Smooth muscle cell (in vitro differentiated cells): ENCODE measurements around the gene ADAMTSL5. TPM values are rescaled to one million over a fixed set of nuclear protein-coding genes. Genes with fewer than 3 reads are reported as not detected.

Experiments used
- DNase-seq: peaks from one replicate; lab custom pipeline; 2025; ENCODE audit not compliant: unreplicated experiment; lab: John Stamatoyannopoulos, UW
- H2AFZ ChIP-seq: fragments of 200-600 bp; sonication (generic); 2 replicates; pipeline ENCODE4 v1.6.0; 2016; ENCODE audit warnings: antibody characterized with exemption, low read depth, mild to moderate bottlenecking
- H3F3A ChIP-seq: fragments of 200-600 bp; sonication (generic); 2 replicates; pipeline ENCODE4 v1.6.0; 2017; ENCODE audit warnings: antibody characterized with exemption, low read depth
- H3K27ac ChIP-seq: fragments of 200-600 bp; sonication (generic); 2 replicates; pipeline ENCODE4 v1.5.1; 2016; ENCODE audit warnings: low read depth, mild to moderate bottlenecking
- H3K27me3 ChIP-seq: fragments of 200-600 bp; sonication (generic); 2 replicates; pipeline ENCODE4 v1.6.1; 2016; ENCODE audit warnings: low read depth, mild to moderate bottlenecking
- H3K36me3 ChIP-seq: fragments of 200-600 bp; sonication (generic); 2 replicates; pipeline ENCODE4 v1.5.1; 2016; ENCODE audit warnings: low read depth
- H3K4me1 ChIP-seq: fragments of 200-600 bp; sonication (generic); 2 replicates; pipeline ENCODE4 v1.5.1; 2016; ENCODE audit warnings: low read depth
- H3K4me2 ChIP-seq: fragments of 200-600 bp; sonication (generic); 2 replicates; pipeline ENCODE4 v1.6.0; 2016; ENCODE audit warnings: mild to moderate bottlenecking
- H3K4me3 ChIP-seq: fragments of 200-600 bp; sonication (generic); 2 replicates; pipeline ENCODE4 v1.5.1; 2016; ENCODE audit warnings: mild to moderate bottlenecking
- H3K79me2 ChIP-seq: fragments of 200-600 bp; sonication (generic); 2 replicates; pipeline ENCODE4 v1.6.0; 2016; ENCODE audit warnings: low read depth, mild to moderate bottlenecking
- H3K9ac ChIP-seq: fragments of 200-600 bp; sonication (generic); 2 replicates; pipeline ENCODE4 v1.6.0; 2016; ENCODE audit warnings: low read depth
- H3K9me3 ChIP-seq: fragments of 200-600 bp; sonication (generic); replicated peaks from 2 replicates; pipeline ENCODE4 v1.5.1; 2016; ENCODE audit warnings: low read depth
- H4K20me1 ChIP-seq: fragments of 200-600 bp; sonication (generic); 2 replicates; pipeline ENCODE4 v1.6.0; 2016; ENCODE audit warnings: low read depth
- WGBS: methylation state at CpG from one replicate; pipeline ENCODE4 v1.1.7; 2016; ENCODE audit warnings: low lambda C conversion rate; 5-methylcytosine and 5-hydroxymethylcytosine counted together
- polyA plus RNA-seq: library from polyadenylated mRNA; unstranded; fragments of >200 nt; fragmentation: Nextera tagmentation; extraction: Ambion mirVana; gene quantifications from 2 replicates; pipeline ENCODE4 v1.2.1, GENCODE V29; 2016
- total RNA-seq: library from RNA; depleted of rRNA; stranded (reverse); fragments of >200 nt; gene quantifications from 2 replicates; pipeline ENCODE4 v1.2.3, GENCODE V29; 2014
- TF ChIP-seq, protein P1 (sequence below): fragments of 200-600 bp; sonication (generic); IDR thresholded peaks from 2 replicates; pipeline ENCODE4 v1.5.1; 2017; ENCODE audit warnings: borderline replicate concordance, mild to moderate bottlenecking, antibody characterized with exemption; ENCODE audit not compliant: insufficient read depth, poor library complexity, severe bottlenecking

The ADAMTSL5 gene
- total and polyA plus RNA-seq, 2 experiments from 2014 or later = 16.4 to 24.3 TPM

- H3K36me3 ChIP-seq = no peaks in the 10 kb centered on the region
- H3K79me2 ChIP-seq = no peaks in the 10 kb centered on the region
- no peak overlapping the region for H3K4me2 ChIP-seq
- H3F3A ChIP-seq = no peaks in the 10 kb centered on the region
- no peaks in the 10 kb centered on the region for H3K9me3 ChIP-seq
- TF ChIP-seq, protein P1, sequence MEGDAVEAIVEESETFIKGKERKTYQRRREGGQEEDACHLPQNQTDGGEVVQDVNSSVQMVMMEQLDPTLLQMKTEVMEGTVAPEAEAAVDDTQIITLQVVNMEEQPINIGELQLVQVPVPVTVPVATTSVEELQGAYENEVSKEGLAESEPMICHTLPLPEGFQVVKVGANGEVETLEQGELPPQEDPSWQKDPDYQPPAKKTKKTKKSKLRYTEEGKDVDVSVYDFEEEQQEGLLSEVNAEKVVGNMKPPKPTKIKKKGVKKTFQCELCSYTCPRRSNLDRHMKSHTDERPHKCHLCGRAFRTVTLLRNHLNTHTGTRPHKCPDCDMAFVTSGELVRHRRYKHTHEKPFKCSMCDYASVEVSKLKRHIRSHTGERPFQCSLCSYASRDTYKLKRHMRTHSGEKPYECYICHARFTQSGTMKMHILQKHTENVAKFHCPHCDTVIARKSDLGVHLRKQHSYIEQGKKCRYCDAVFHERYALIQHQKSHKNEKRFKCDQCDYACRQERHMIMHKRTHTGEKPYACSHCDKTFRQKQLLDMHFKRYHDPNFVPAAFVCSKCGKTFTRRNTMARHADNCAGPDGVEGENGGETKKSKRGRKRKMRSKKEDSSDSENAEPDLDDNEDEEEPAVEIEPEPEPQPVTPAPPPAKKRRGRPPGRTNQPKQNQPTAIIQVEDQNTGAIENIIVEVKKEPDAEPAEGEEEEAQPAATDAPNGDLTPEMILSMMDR = no peak
- no peak overlapping the region for H3K9ac ChIP-seq
- H3K4me1 ChIP-seq = no peaks in the 10 kb centered on the region
- no peak overlapping the region for H3K4me3 ChIP-seq
- H2AFZ ChIP-seq = no peak overlapping the region
- WGBS = 94% methylated on average over 16 of the region's 18 CpGs
- H3K27me3 ChIP-seq = peaks cover 36% of the 10 kb centered on the region
- no peak overlapping the region for H3K27ac ChIP-seq
- DNase-seq = no peak
- H4K20me1 ChIP-seq = no peaks in the 10 kb centered on the region
Observed at GRCh38 chr19:1526979-1527649, 14.3 kb upstream of the ADAMTSL5 start.

DNA sequence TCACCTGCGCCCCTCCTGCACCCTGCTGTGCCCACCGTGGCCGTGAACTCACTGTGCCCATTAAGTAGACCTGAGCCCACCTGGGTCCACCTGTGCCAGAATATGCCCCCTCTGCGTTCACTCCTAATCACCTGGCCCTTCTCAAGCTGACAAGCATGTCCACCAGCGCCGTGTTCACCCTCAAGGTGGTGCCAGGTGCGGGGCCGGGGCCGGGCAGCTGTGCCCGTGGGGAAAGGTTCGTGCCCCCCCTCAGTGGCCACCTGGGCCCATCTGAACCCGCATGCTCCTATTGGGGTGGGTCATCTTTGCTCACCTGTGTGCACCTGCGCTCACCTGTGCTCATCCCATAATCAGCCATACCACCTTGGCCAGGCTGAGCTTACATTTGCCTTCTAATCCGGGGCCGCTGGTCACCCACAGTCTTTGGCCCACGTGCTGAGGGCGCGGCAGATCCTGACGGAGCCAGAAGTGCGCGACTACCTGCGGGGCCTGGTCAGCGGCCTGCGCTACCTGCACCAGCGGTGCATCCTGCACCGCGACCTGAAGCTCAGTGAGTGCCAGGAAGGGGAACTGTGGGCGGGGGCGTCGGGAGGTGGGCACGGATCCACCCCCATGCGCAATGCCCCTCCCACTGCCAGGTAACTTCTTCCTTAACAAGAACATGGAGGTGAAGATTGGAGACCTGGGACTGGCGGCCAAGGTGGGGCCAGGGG lies 13.4 kb upstream of the ADAMTSL5 start:
- H3K79me2 ChIP-seq = no peaks in the 10 kb centered on the region
- DNase-seq = no peak
- no peaks in the 10 kb centered on the region for H3F3A ChIP-seq
- H3K27me3 ChIP-seq = peaks cover 36% of the 10 kb centered on the region
- H3K4me1 ChIP-seq = no peaks in the 10 kb centered on the region
- H3K9me3 ChIP-seq = no peaks in the 10 kb centered on the region
- H2AFZ ChIP-seq = no peak overlapping the region
- no peak overlapping the region for H3K9ac ChIP-seq
- H3K4me3 ChIP-seq = no peak overlapping the region
- no peaks in the 10 kb centered on the region for H4K20me1 ChIP-seq
- no peak overlapping the region for H3K27ac ChIP-seq
- WGBS = 89% methylated on average over 32 of the region's 33 CpGs
- H3K36me3 ChIP-seq = no peaks in the 10 kb centered on the region
- no peak overlapping the region for H3K4me2 ChIP-seq
- TF ChIP-seq, protein P1 = no peak

DNA sequence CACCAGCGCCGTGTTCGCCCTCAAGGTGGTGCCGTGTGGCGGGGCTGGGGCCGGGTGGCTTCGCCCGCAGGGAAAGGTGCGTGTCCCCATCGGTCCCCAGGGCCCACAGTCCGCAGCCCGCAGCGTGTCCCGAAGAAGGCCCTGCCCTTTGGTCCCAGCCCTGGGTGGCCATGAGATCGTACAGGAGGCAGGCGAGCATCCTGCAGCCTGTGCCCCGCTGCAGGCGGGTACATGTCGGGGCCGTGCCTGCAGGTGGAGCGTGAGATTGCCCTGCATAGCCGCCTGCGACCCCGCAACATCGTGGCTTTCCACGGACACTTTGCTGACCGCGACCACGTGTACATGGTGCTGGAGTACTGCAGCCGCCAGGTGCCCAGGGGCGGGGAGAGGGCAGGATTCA lies 12.5 kb upstream of the ADAMTSL5 start:
- Histone ChIP-seq H3K27me3 (peaks cover 36% of the 10 kb centered on the region), H3K79me2 (no peaks in the 10 kb centered on the region), H3K9ac (no peak overlapping the region), H4K20me1 (no peaks in the 10 kb centered on the region), H3F3A (no peaks in the 10 kb centered on the region), H3K4me2 (no peak overlapping the region), H3K9me3 (no peaks in the 10 kb centered on the region), H2AFZ (no peak overlapping the region), H3K4me1 (no peaks in the 10 kb centered on the region), H3K36me3 (no peaks in the 10 kb centered on the region), H3K27ac (no peak overlapping the region), H3K4me3 (no peak overlapping the region)
- TF ChIP-seq, protein P1 = no peak
- WGBS = 81% methylated on average over 28 of the region's 31 CpGs
- no peak for DNase-seq
